A549 (cell line): ENCODE measurements around the gene APOBEC3H.

Source experiments
- CBX2 ChIP-seq: fragments of 200-600 bp; sonication (generic); IDR thresholded peaks from 2 replicates; pipeline ENCODE4 v1.6.1; 2016; ENCODE audit warnings: low read depth, mild to moderate bottlenecking, borderline replicate concordance
- NR3C1 ChIP-seq: fragments of >200 bp; sonication (Bioruptor Twin); formaldehyde crosslinking; IDR thresholded peaks from 3 replicates; pipeline ENCODE4 v1.6.1; 2017
- PHF8 ChIP-seq: fragments of 200-600 bp; sonication (generic); IDR thresholded peaks from 2 replicates; pipeline ENCODE4 v1.6.1; 2016; ENCODE audit warnings: low read depth, mild to moderate bottlenecking, antibody characterized with exemption, moderate library complexity, borderline replicate concordance
- POLR2A ChIP-seq: IDR thresholded peaks from 2 replicates; pipeline ENCODE4 v1.6.1; 2012; ENCODE audit warnings: mild to moderate bottlenecking, low read length
- RFX5 ChIP-seq: fragments of 450-650 bp; IDR thresholded peaks from 2 replicates; pipeline ENCODE4 v1.7.1; 2014; ENCODE audit warnings: antibody characterized with exemption, mild to moderate bottlenecking, moderate library complexity
- TF ChIP-seq, protein P1 (sequence below): fragments of >200 bp; sonication (Bioruptor Twin); formaldehyde crosslinking; IDR thresholded peaks from 3 replicates; pipeline ENCODE4 v1.5.1; 2016

DNA sequence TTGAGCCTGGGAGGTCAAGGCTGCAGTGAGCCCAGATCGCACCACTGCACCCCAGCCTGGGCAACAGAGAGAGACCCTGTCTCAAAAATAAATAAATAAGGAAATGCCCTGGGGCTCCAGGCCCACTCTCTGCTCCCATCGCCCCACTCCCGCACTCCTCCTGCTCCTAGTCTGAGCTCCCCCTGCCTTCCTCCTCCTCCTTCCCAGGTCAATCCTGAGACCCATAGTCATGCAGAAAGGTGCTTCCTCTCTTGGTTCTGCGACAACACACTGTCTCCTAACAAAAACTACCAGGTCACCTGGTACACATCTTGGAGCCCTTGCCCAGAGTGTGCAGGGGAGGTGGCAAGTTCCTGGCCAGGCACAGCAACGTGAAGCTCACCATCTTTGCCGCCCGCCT is 26.9 kb upstream of the APOBEC3H start:
- no peak for TF ChIP-seq POLR2A
- TF ChIP-seq, protein P1, sequence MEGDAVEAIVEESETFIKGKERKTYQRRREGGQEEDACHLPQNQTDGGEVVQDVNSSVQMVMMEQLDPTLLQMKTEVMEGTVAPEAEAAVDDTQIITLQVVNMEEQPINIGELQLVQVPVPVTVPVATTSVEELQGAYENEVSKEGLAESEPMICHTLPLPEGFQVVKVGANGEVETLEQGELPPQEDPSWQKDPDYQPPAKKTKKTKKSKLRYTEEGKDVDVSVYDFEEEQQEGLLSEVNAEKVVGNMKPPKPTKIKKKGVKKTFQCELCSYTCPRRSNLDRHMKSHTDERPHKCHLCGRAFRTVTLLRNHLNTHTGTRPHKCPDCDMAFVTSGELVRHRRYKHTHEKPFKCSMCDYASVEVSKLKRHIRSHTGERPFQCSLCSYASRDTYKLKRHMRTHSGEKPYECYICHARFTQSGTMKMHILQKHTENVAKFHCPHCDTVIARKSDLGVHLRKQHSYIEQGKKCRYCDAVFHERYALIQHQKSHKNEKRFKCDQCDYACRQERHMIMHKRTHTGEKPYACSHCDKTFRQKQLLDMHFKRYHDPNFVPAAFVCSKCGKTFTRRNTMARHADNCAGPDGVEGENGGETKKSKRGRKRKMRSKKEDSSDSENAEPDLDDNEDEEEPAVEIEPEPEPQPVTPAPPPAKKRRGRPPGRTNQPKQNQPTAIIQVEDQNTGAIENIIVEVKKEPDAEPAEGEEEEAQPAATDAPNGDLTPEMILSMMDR = no peak
- no peak for TF ChIP-seq NR3C1
- no peak for TF ChIP-seq RFX5
- no peak for TF ChIP-seq CBX2
- TF ChIP-seq PHF8 = no peak
